GM19468 (cell line): ENCODE data around the gene TRMT2B.
"Not testable (repeated sequence)": the region's sequence is repeated elsewhere in the genome, so short reads cannot be mapped to it uniquely, and the experiment has no call there.

Experiments used
- ATAC-seq: cut with Tn5 transposase; IDR thresholded peaks from one replicate; pipeline ENCODE4 v1.9.1; 2021; ENCODE audit warnings: mild to moderate bottlenecking, moderate library complexity, moderate number of reproducible peaks; ENCODE audit not compliant: unreplicated experiment; ENCODE audit errors: extremely low read depth

TRMT2B gene

GRCh38 chrX:101009090-101009489 is 42.8 kb downstream of the TRMT2B start:
- ATAC-seq, result no peak

DNA sequence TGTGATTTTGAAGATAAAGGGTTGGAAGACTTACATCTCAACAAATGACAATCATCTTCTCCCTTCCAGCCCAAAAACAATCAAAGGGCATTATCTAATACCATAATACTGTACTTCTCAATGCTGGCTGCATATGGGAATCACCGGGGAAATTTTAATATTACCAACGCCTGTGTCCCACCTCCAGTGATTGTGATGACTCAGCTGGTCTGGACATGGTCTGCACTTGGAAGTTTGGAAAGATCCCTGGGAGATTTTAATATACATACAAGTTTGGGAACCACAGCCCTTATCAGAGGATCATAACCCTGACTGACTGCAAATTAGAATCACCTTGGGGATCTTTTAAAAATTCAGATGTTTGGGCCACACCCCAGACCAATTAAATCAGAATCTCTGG is 52.5 kb downstream of the TRMT2B start:
- no peak for ATAC-seq

DNA sequence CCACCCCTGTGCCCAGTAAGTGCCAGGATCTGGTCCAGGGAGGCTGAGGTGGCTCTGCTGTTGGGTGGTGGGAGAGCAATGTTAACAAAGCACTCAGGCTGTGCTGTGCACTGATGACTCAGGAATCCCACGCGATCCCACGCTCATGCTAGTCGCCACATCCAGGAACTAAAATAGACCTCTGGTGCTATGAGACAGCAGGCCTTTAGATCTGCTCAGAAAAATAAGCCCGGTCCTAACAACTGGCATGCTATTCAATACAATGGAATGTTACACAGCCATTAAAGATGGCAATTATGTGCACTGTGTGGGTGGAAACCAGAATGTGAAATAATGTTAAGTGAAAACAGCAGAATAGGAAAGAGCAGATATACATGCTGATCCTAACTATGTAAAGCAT is 56.4 kb downstream of the TRMT2B start:
- no peak for ATAC-seq

DNA sequence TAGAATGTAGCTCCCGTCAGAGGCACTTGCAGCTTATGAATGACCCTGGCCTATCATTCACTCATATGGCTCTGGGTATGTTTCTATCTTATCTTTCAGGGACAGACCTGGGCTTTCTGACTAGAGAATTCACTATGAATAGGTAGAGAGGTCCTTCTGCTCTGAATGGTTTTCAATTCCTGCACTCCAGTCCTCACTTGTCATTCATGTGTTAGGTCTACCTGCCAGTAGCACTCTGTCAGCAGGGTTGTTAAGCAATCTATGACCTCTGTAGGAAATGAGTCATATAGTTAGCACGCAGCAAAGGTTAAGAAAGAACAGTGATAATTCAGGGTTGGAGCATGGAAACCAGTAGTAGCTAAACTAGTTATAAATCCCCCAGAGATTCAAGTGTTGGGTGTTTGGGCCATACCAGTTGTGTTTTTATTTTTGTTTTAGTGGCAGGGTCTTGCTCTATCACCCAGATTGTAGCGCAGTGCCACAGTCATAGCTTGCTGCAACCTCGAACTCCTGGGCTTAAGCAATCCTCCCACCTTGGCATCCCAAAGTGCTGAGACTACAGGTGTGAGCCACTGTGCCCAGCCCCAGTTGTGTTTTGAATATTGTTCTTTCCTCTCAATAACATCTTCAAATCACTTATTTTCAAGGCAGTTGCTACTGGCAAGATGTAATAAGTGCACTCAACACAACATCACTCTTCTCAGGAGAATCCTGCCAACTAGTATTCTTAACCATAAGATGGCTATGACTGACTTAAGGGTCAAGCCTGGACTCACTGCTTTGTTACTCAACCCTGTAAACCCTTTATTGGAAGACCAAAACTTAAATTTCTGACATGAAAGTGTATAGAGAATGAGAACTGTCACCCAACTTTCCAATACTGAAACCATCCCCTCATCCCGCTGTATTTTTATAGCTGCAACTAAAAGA is 57.3 kb downstream of the TRMT2B start:
- ATAC-seq, result no peak

DNA sequence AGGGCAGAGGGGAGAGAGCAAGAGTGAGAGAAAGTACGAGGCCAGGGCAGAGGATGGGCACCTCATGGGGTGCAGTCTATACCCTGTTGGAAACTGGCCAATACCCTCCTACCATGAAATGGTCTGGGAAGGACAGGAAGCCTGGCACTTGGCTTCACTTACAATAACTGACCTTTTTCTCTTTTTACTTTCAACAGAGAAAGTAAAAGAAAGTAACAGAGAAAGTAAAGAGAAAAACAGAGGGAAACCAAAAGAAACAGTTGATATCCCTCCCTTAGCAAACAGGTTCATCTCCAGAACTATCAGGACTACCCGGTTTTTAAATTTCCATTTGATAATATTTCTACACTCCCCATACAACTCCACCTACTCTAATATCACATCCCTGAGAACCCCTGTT is 61.8 kb downstream of the TRMT2B start:
- ATAC-seq, result no peak

- no peak for ATAC-seq
Measured at GRCh38 chrX:100984818-100985217, 67.1 kb downstream of the TRMT2B start.

- not testable (repeated sequence) for ATAC-seq
Measured at GRCh38 chrX:100981498-100981845, 70.4 kb downstream of the TRMT2B start.

GRCh38 chrX:100980608-100981497 is 71.1 kb downstream of the TRMT2B start:
- no peak for ATAC-seq

DNA sequence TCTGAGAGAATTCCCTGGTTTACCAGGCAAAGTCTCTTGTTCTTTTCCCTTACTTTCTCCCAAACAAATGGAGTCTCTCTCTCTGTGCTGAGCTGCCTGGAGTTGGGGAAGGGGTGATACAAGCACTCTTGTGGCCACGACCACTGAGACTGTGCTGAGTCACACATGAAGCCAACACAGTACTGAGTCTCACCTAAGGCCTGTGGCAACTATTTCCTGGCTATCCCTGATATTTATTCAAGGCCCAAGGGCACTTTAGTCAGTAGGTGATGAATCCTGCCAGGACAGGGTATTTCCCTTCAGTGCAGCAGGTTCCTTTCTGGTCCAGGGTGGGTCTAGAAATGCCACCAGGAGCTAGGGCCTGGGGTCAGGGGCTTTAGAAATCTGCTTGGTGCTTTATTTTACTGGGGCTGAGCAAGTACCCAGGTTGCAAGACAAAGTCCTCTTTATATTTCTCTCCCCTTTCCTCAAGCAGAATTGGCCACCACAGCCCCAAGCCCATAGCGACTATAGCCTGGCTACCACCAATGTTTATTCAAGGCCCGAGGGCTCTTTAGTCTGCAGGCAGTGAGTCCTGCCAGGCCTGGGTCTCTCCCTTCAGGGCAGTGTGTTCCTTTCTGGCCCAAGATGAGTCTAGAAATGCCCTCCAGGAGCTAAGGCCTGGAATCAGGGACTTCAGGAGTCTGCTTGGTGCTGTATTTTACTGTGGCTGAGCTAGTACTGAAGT is 71.9 kb downstream of the TRMT2B start:
- no peak for ATAC-seq

DNA sequence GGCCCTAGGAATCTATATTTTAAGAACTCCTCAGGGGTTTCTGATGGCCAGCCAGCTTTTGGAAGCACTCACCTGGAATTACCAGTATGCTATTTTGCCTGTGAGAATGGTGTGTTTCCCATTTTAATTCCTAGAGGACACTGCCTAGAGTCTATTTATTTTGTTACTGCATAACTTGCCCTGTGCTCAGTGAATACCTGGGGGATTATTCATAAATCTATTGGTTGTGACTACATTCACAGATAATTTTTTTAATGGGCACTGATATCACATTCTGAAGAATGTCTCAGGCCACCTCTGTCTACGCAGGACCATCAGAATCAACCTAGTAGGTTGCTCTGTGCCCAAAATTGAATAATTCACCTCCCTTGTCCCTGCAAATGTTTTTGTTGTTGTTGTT is 75.7 kb downstream of the TRMT2B start:
- ATAC-seq, result no peak

GRCh38 chrX:100975212-100975611 is 76.7 kb downstream of the TRMT2B start:
- no peak for ATAC-seq

- ATAC-seq, result no peak
Measured at GRCh38 chrX:100973411-100973810, 78.5 kb downstream of the TRMT2B start.

GRCh38 chrX:100969936-100970335 is 82.0 kb downstream of the TRMT2B start:
- ATAC-seq, result no peak

DNA sequence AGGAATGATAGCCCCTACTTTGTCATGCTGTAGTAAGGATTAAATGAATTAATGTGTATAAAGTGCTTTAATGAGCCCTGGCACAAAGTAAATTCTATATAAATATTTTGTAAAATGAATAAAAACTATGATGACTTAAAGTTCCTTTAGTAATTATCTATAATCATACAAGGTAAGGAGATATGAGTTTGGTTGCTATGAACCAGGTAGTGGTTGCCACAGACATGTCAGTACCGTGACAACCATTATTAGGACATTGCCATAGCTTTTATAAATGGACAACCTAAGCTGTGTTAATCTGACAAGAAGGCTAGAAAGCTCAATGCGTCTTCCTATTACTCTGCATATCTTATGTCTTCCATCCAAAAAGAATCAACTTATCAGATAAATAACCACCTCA is 82.5 kb downstream of the TRMT2B start, which contains the start of gene ARL13A:
Gene ARL13A (plus strand): TSS at position 301 of the 400 bp plus-strand sequence. CDS start 3,982 bp downstream, outside the sequence.
- ATAC-seq, result no peak

GRCh38 chrX:100964362-100964761 is 87.5 kb downstream of the TRMT2B start:
- no peak for ATAC-seq

DNA sequence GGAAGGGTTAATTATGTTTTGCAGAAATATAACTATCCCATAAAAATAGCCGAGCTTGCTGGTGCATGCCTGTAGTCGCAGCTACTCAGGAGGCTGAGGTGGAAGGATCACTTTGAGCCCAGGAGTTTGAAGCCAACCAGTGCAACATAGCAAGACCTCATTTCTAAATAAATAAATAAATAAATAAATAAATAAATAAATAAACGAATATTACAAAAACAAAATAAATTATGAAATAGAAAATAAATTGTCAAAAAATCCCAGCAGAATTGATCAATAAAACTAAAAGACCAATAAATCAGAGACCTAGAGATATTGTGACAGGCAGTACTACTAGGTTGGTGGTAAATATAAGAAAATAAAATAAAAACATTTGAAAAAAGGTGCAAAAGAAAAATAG is 89.1 kb downstream of the TRMT2B start:
- no peak for ATAC-seq
